ENCODE data around the gene SKAP2.

The SKAP2 gene

DNA sequence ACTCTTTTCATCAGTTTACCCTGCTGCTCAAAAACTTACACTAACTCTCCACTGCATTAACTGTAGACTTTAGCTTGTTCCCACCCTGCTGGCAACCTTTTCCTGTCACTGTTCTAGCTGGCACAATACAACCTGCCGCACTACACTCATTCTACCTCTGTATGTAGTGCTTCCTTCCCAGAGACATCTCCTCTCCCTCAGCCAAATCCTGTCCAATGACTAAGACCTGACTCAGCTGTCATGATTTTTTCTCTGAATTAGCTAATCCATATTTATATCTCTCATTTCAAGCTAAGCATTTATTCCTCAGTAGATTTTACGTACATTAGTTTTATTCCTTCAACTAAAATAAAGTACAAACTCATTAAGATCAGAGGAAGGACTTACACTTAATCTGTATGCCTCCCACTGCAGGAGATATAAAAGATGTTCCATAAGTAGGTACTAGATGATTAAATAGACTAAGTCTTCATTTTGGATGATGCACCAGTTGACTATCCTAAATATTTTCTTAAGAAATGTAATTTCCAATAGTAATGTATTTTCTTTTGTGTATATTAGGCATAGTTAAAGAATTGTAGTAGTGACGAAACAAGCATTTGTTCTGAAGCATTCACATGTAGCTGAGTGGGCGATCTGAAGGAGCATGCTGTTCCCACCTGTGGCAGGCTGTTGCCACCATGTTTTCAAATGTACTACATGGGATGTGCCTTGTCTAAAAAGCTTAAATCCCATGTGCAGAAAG is 189.1 kb downstream of the SKAP2 start:
- no peak overlapping the region for H3K9ac ChIP-seq (ENCODE audit: low read length)
- no peak overlapping the region for H3K27ac ChIP-seq (ENCODE audit: low read depth, low read length)
- no peaks in the 10 kb centered on the region for H3K27me3 ChIP-seq (ENCODE audit: control insufficient read depth in 1 of 2, insufficient read depth in 2 of 2, low read length in 2 of 2)
- no peaks in the 10 kb centered on the region for H3K36me3 ChIP-seq (ENCODE audit: insufficient read depth, low read length)
- H3K4me1 ChIP-seq (ENCODE audit: insufficient read depth, low read length) = no peaks in the 10 kb centered on the region
- no peak overlapping the region for H3K4me3 ChIP-seq (ENCODE audit: low read depth in 1 of 2, low read length in 2 of 2)
- no peaks in the 10 kb centered on the region for H3K9me3 ChIP-seq (ENCODE audit: low read length)

GRCh38 chr7:26673858-26674257 is 190.5 kb downstream of the SKAP2 start:
- no peak overlapping the region for H3K9ac ChIP-seq (ENCODE audit: low read length)
- H3K4me1 ChIP-seq (ENCODE audit: insufficient read depth, low read length) = no peaks in the 10 kb centered on the region
- no peaks in the 10 kb centered on the region for H3K36me3 ChIP-seq (ENCODE audit: insufficient read depth, low read length)
- no peaks in the 10 kb centered on the region for H3K9me3 ChIP-seq (ENCODE audit: low read length)
- H3K27me3 ChIP-seq (ENCODE audit: control insufficient read depth in 1 of 2, insufficient read depth in 2 of 2, low read length in 2 of 2) = no peaks in the 10 kb centered on the region
- H3K27ac ChIP-seq (ENCODE audit: low read depth, low read length) = no peak overlapping the region
- H3K4me3 ChIP-seq (ENCODE audit: low read depth in 1 of 2, low read length in 2 of 2) = no peak overlapping the region

- Histone ChIP-seq H3K27me3 (ENCODE audit: control insufficient read depth in 1 of 2, insufficient read depth in 2 of 2, low read length in 2 of 2) (no peaks in the 10 kb centered on the region), H3K9me3 (ENCODE audit: low read length) (no peaks in the 10 kb centered on the region), H3K4me1 (ENCODE audit: insufficient read depth, low read length) (no peaks in the 10 kb centered on the region), H3K9ac (ENCODE audit: low read length) (no peak overlapping the region), H3K4me3 (ENCODE audit: low read depth in 1 of 2, low read length in 2 of 2) (no peak overlapping the region), H3K36me3 (ENCODE audit: insufficient read depth, low read length) (no peaks in the 10 kb centered on the region), H3K27ac (ENCODE audit: low read depth, low read length) (no peak overlapping the region)
These were observed 191.1 kb downstream of the SKAP2 start for GRCh38 chr7:26673271-26673670.

GRCh38 chr7:26670841-26671240 is 193.5 kb downstream of the SKAP2 start:
- Histone ChIP-seq H3K4me3 (ENCODE audit: low read depth in 1 of 2, low read length in 2 of 2) (no peak overlapping the region), H3K9ac (ENCODE audit: low read length) (no peak overlapping the region), H3K27me3 (ENCODE audit: control insufficient read depth in 1 of 2, insufficient read depth in 2 of 2, low read length in 2 of 2) (no peaks in the 10 kb centered on the region), H3K36me3 (ENCODE audit: insufficient read depth, low read length) (no peaks in the 10 kb centered on the region), H3K9me3 (ENCODE audit: low read length) (no peaks in the 10 kb centered on the region), H3K4me1 (ENCODE audit: insufficient read depth, low read length) (no peaks in the 10 kb centered on the region), H3K27ac (ENCODE audit: low read depth, low read length) (no peak overlapping the region)

DNA sequence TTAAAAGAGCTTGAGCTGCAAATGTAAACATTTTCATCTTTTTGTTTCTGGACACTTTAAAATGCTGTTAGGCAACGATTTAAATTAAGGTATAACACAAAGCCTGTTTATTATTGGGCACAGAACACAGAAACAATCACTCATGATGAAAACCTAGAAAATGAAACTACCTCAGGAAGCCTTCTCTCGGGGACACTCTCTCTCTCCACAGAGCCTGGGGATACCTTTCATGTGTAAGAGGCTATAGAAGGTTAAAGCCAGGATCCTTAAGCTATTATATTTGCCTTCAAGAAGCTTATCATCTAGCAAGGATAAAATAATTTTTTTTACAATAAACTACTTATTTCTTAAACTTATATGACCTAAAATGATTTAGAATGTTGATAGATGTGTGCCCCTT is 194.1 kb downstream of the SKAP2 start:
- Histone ChIP-seq H3K4me1 (ENCODE audit: insufficient read depth, low read length) (no peaks in the 10 kb centered on the region), H3K27ac (ENCODE audit: low read depth, low read length) (no peak overlapping the region), H3K9ac (ENCODE audit: low read length) (no peak overlapping the region), H3K4me3 (ENCODE audit: low read depth in 1 of 2, low read length in 2 of 2) (no peak overlapping the region), H3K27me3 (ENCODE audit: control insufficient read depth in 1 of 2, insufficient read depth in 2 of 2, low read length in 2 of 2) (no peaks in the 10 kb centered on the region), H3K36me3 (ENCODE audit: insufficient read depth, low read length) (no peaks in the 10 kb centered on the region), H3K9me3 (ENCODE audit: low read length) (no peaks in the 10 kb centered on the region)

- no peaks in the 10 kb centered on the region for H3K27me3 ChIP-seq (ENCODE audit: control insufficient read depth in 1 of 2, insufficient read depth in 2 of 2, low read length in 2 of 2)
- no peaks in the 10 kb centered on the region for H3K4me1 ChIP-seq (ENCODE audit: insufficient read depth, low read length)
- no peaks in the 10 kb centered on the region for H3K9me3 ChIP-seq (ENCODE audit: low read length)
- no peak overlapping the region for H3K4me3 ChIP-seq (ENCODE audit: low read depth in 1 of 2, low read length in 2 of 2)
- H3K9ac ChIP-seq (ENCODE audit: low read length) = no peak overlapping the region
- H3K27ac ChIP-seq (ENCODE audit: low read depth, low read length) = no peak overlapping the region
- H3K36me3 ChIP-seq (ENCODE audit: insufficient read depth, low read length) = no peaks in the 10 kb centered on the region
These were observed 195.6 kb downstream of the SKAP2 start for GRCh38 chr7:26668821-26669220.

GRCh38 chr7:26667514-26668133 is 196.8 kb downstream of the SKAP2 start:
- no peaks in the 10 kb centered on the region for H3K36me3 ChIP-seq (ENCODE audit: insufficient read depth, low read length)
- no peak overlapping the region for H3K27ac ChIP-seq (ENCODE audit: low read depth, low read length)
- H3K27me3 ChIP-seq (ENCODE audit: control insufficient read depth in 1 of 2, insufficient read depth in 2 of 2, low read length in 2 of 2) = no peaks in the 10 kb centered on the region
- H3K9ac ChIP-seq (ENCODE audit: low read length) = no peak overlapping the region
- H3K9me3 ChIP-seq (ENCODE audit: low read length) = no peaks in the 10 kb centered on the region
- no peak overlapping the region for H3K4me3 ChIP-seq (ENCODE audit: low read depth in 1 of 2, low read length in 2 of 2)
- H3K4me1 ChIP-seq (ENCODE audit: insufficient read depth, low read length) = no peaks in the 10 kb centered on the region

GRCh38 chr7:26664735-26665416 is 199.5 kb downstream of the SKAP2 start:
- Histone ChIP-seq H3K36me3 (ENCODE audit: insufficient read depth, low read length) (no peaks in the 10 kb centered on the region), H3K9ac (ENCODE audit: low read length) (no peak overlapping the region), H3K27ac (ENCODE audit: low read depth, low read length) (no peak overlapping the region), H3K4me3 (ENCODE audit: low read depth in 1 of 2, low read length in 2 of 2) (no peak overlapping the region), H3K27me3 (ENCODE audit: control insufficient read depth in 1 of 2, insufficient read depth in 2 of 2, low read length in 2 of 2) (no peaks in the 10 kb centered on the region), H3K4me1 (ENCODE audit: insufficient read depth, low read length) (no peaks in the 10 kb centered on the region), H3K9me3 (ENCODE audit: low read length) (no peaks in the 10 kb centered on the region)

DNA sequence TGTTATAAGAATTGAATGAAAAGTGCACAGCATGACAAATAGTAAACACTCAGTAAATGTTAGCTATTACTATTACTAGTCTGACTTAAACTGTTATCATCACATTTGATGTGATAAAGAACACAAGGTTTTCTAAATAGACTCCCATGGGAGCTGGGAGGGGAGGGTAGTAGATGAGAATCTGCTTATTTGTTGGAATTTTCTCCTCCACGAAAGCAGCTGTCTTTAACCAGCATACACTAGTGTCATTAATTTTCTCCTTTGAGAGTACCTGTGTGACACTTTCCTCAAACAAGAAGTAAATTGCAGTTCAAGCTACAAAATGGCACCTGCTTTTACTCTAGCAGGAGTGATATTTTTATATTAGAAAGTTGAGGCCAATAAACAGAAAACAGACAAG is 200.1 kb downstream of the SKAP2 start:
- Histone ChIP-seq H3K9me3 (ENCODE audit: low read length) (no peaks in the 10 kb centered on the region), H3K9ac (ENCODE audit: low read length) (no peak overlapping the region), H3K4me3 (ENCODE audit: low read depth in 1 of 2, low read length in 2 of 2) (no peak overlapping the region), H3K36me3 (ENCODE audit: insufficient read depth, low read length) (no peaks in the 10 kb centered on the region), H3K4me1 (ENCODE audit: insufficient read depth, low read length) (no peaks in the 10 kb centered on the region), H3K27ac (ENCODE audit: low read depth, low read length) (no peak overlapping the region), H3K27me3 (ENCODE audit: control insufficient read depth in 1 of 2, insufficient read depth in 2 of 2, low read length in 2 of 2) (no peaks in the 10 kb centered on the region)

GRCh38 chr7:26663874-26664273 is 200.5 kb downstream of the SKAP2 start:
- Histone ChIP-seq H3K9ac (ENCODE audit: low read length) (no peak overlapping the region), H3K36me3 (ENCODE audit: insufficient read depth, low read length) (no peaks in the 10 kb centered on the region), H3K4me1 (ENCODE audit: insufficient read depth, low read length) (no peaks in the 10 kb centered on the region), H3K4me3 (ENCODE audit: low read depth in 1 of 2, low read length in 2 of 2) (no peak overlapping the region), H3K27me3 (ENCODE audit: control insufficient read depth in 1 of 2, insufficient read depth in 2 of 2, low read length in 2 of 2) (no peaks in the 10 kb centered on the region), H3K9me3 (ENCODE audit: low read length) (no peaks in the 10 kb centered on the region), H3K27ac (ENCODE audit: low read depth, low read length) (no peak overlapping the region)

DNA sequence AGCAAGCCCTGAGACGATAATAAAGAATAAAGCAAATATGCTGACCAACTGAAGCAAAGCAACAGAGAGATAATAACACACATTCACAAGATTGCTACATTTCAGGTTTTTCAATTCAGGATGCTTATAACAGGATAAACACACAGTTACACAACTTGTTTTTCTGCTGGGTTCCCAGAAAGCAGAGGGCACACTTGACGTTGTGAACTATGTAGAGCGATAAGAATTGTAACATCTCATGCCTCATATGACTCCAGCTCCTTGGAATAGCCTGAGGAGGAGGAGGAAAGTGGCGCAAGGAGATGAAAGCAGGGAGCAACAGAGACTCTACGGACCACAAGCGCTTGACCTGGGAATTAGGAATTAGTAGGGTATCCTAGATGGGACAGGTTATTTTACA is 201.7 kb downstream of the SKAP2 start:
- Histone ChIP-seq H3K4me1 (ENCODE audit: insufficient read depth, low read length) (no peaks in the 10 kb centered on the region), H3K36me3 (ENCODE audit: insufficient read depth, low read length) (no peaks in the 10 kb centered on the region), H3K27ac (ENCODE audit: low read depth, low read length) (no peak overlapping the region), H3K4me3 (ENCODE audit: low read depth in 1 of 2, low read length in 2 of 2) (no peak overlapping the region), H3K9me3 (ENCODE audit: low read length) (no peaks in the 10 kb centered on the region), H3K9ac (ENCODE audit: low read length) (no peak overlapping the region), H3K27me3 (ENCODE audit: control insufficient read depth in 1 of 2, insufficient read depth in 2 of 2, low read length in 2 of 2) (no peaks in the 10 kb centered on the region)

Data from muscle layer of colon (tissue), 2 donors.